Sigmoid colon (tissue), 4 donors: ENCODE measurements around the gene RAB7B.

ENCODE experiments used
- CTCF ChIP-seq, 4 experiments: fragments of 450-650 bp in 3 of 4; fragments of 200-600 bp in 1 of 4; IDR thresholded peaks; one replicate each; pipeline ENCODE4 v1.5.1; 2016 to 2019; ENCODE audit warnings: antibody characterized with exemption in 4 of 4, mild to moderate bottlenecking in 3 of 4, moderate library complexity in 2 of 4
- EP300 ChIP-seq, 4 donors: sonication (generic); formaldehyde crosslinking; IDR thresholded peaks; one replicate each; pipeline ENCODE4 v1.6.1; 2017; ENCODE audit warnings: antibody characterized with exemption in 4 of 4
- POLR2A ChIP-seq, 2 donors: fragments of 450-650 bp; IDR thresholded peaks; one replicate each; pipeline ENCODE4 v1.6.1; 2016; ENCODE audit warnings: antibody characterized with exemption in 2 of 2, mild to moderate bottlenecking in 2 of 2, moderate library complexity in 2 of 2
- POLR2AphosphoS5 ChIP-seq, 4 donors: sonication (generic); formaldehyde crosslinking; IDR thresholded peaks; one replicate each; pipeline ENCODE4 v1.6.1; 2017; ENCODE audit warnings: antibody characterized with exemption in 4 of 4

- TF ChIP-seq POLR2AphosphoS5 (IDR thresholded peaks at IDR 0.05) (no peak), POLR2A (IDR thresholded peaks at IDR 0.05) (no peak), CTCF (IDR thresholded peaks at IDR 0.05) (no peak), EP300 (IDR thresholded peaks at IDR 0.05) (no peak)
Measured at GRCh38 chr1:206000641-206001339, 2.4 kb downstream of the RAB7B start.
